GM21381 (cell line): ENCODE data around the gene RHOC.
"Not testable (repeated sequence)": the region's sequence is repeated elsewhere in the genome, so short reads cannot be mapped to it uniquely, and the experiment has no call there.

Source experiments
- ATAC-seq: cut with Tn5 transposase; IDR thresholded peaks from one replicate; pipeline ENCODE4 v1.9.1; 2021; ENCODE audit warnings: mild to moderate bottlenecking, moderate library complexity; ENCODE audit not compliant: unreplicated experiment

RHOC gene

GRCh38 chr1:112706505-112707220 lies at the start of gene RHOC:
RHOC (minus strand) TSS chr1:112707127; CDS start chr1:112703799, 3,328 bp downstream.
- ATAC-seq = peak; percentile 55

- ATAC-seq = no peak
Measured at GRCh38 chr1:112754116-112754628, 47.2 kb upstream of the RHOC start.

GRCh38 chr1:112748396-112748795 lies 41.5 kb upstream of the RHOC start:
- no peak for ATAC-seq

GRCh38 chr1:112744009-112744578 lies 37.2 kb upstream of the RHOC start:
- ATAC-seq = no peak

- ATAC-seq = no peak
Measured at GRCh38 chr1:112743174-112744008, 36.5 kb upstream of the RHOC start.

- ATAC-seq = no peak
Measured at GRCh38 chr1:112737573-112737972, 30.6 kb upstream of the RHOC start.

GRCh38 chr1:112735752-112736151 lies 28.8 kb upstream of the RHOC start:
- no peak for ATAC-seq

GRCh38 chr1:112731451-112731850 lies 24.5 kb upstream of the RHOC start:
- no peak for ATAC-seq

- no peak for ATAC-seq
Measured at GRCh38 chr1:112729909-112730308, 23.0 kb upstream of the RHOC start.

- not testable (repeated sequence) for ATAC-seq
Measured at GRCh38 chr1:112729011-112729410, 22.1 kb upstream of the RHOC start.

GRCh38 chr1:112728306-112728971 lies 21.5 kb upstream of the RHOC start:
- not testable (repeated sequence) for ATAC-seq

- ATAC-seq = no peak
Measured at GRCh38 chr1:112727716-112728115, 20.8 kb upstream of the RHOC start.

GRCh38 chr1:112724240-112724639 lies 17.3 kb upstream of the RHOC start:
- ATAC-seq = not testable (repeated sequence)

GRCh38 chr1:112723511-112723839 lies 16.5 kb upstream of the RHOC start:
- ATAC-seq = no peak

GRCh38 chr1:112722601-112723510 lies 15.9 kb upstream of the RHOC start:
- ATAC-seq = no peak

- ATAC-seq = no peak
Measured at GRCh38 chr1:112721966-112722524, 15.1 kb upstream of the RHOC start.

GRCh38 chr1:112721294-112721693 lies 14.4 kb upstream of the RHOC start:
- not testable (repeated sequence) for ATAC-seq

- ATAC-seq = no peak
Measured at GRCh38 chr1:112720800-112721199, 13.9 kb upstream of the RHOC start.

- ATAC-seq = no peak
Measured at GRCh38 chr1:112719706-112720105, 12.8 kb upstream of the RHOC start.
